Smooth muscle cell (in vitro differentiated cells): Measurements from ENCODE around the gene GDPD5. TPM values are rescaled to one million over a fixed set of nuclear protein-coding genes. Genes with fewer than 3 reads are reported as not detected.
"Not testable (repeated sequence)": the region's sequence is repeated elsewhere in the genome, so short reads cannot be mapped to it uniquely, and the experiment has no call there.

Experiments used
- DNase-seq: peaks from one replicate; lab custom pipeline; 2025; ENCODE audit not compliant: unreplicated experiment; lab: John Stamatoyannopoulos, UW
- H2AFZ ChIP-seq: fragments of 200-600 bp; sonication (generic); 2 replicates; pipeline ENCODE4 v1.6.0; 2016; ENCODE audit warnings: antibody characterized with exemption, low read depth, mild to moderate bottlenecking
- H3F3A ChIP-seq: fragments of 200-600 bp; sonication (generic); 2 replicates; pipeline ENCODE4 v1.6.0; 2017; ENCODE audit warnings: antibody characterized with exemption, low read depth
- H3K27ac ChIP-seq: fragments of 200-600 bp; sonication (generic); 2 replicates; pipeline ENCODE4 v1.5.1; 2016; ENCODE audit warnings: low read depth, mild to moderate bottlenecking
- H3K27me3 ChIP-seq: fragments of 200-600 bp; sonication (generic); 2 replicates; pipeline ENCODE4 v1.6.1; 2016; ENCODE audit warnings: low read depth, mild to moderate bottlenecking
- H3K36me3 ChIP-seq: fragments of 200-600 bp; sonication (generic); 2 replicates; pipeline ENCODE4 v1.5.1; 2016; ENCODE audit warnings: low read depth
- H3K4me1 ChIP-seq: fragments of 200-600 bp; sonication (generic); 2 replicates; pipeline ENCODE4 v1.5.1; 2016; ENCODE audit warnings: low read depth
- H3K4me2 ChIP-seq: fragments of 200-600 bp; sonication (generic); 2 replicates; pipeline ENCODE4 v1.6.0; 2016; ENCODE audit warnings: mild to moderate bottlenecking
- H3K4me3 ChIP-seq: fragments of 200-600 bp; sonication (generic); 2 replicates; pipeline ENCODE4 v1.5.1; 2016; ENCODE audit warnings: mild to moderate bottlenecking
- H3K79me2 ChIP-seq: fragments of 200-600 bp; sonication (generic); 2 replicates; pipeline ENCODE4 v1.6.0; 2016; ENCODE audit warnings: low read depth, mild to moderate bottlenecking
- H3K9ac ChIP-seq: fragments of 200-600 bp; sonication (generic); 2 replicates; pipeline ENCODE4 v1.6.0; 2016; ENCODE audit warnings: low read depth
- H3K9me3 ChIP-seq: fragments of 200-600 bp; sonication (generic); replicated peaks from 2 replicates; pipeline ENCODE4 v1.5.1; 2016; ENCODE audit warnings: low read depth
- H4K20me1 ChIP-seq: fragments of 200-600 bp; sonication (generic); 2 replicates; pipeline ENCODE4 v1.6.0; 2016; ENCODE audit warnings: low read depth
- whole genome bisulfite sequencing: methylation state at CpG from one replicate; pipeline ENCODE4 v1.1.7; 2016; ENCODE audit warnings: low lambda C conversion rate; 5-methylcytosine and 5-hydroxymethylcytosine counted together
- polyA plus RNA-seq: library from polyadenylated mRNA; unstranded; fragments of >200 nt; fragmentation: Nextera tagmentation; extraction: Ambion mirVana; gene quantifications from 2 replicates; pipeline ENCODE4 v1.2.1, GENCODE V29; 2016
- total RNA-seq: library from RNA; depleted of rRNA; stranded (reverse); fragments of >200 nt; gene quantifications from 2 replicates; pipeline ENCODE4 v1.2.3, GENCODE V29; 2014
- TF ChIP-seq, protein P1 (sequence below): fragments of 200-600 bp; sonication (generic); IDR thresholded peaks from 2 replicates; pipeline ENCODE4 v1.5.1; 2017; ENCODE audit warnings: borderline replicate concordance, mild to moderate bottlenecking, antibody characterized with exemption; ENCODE audit not compliant: insufficient read depth, poor library complexity, severe bottlenecking

GDPD5 gene
- total and polyA plus RNA-seq, 2 experiments from 2014 or later, result 2.3 to 5.8 TPM

DNA sequence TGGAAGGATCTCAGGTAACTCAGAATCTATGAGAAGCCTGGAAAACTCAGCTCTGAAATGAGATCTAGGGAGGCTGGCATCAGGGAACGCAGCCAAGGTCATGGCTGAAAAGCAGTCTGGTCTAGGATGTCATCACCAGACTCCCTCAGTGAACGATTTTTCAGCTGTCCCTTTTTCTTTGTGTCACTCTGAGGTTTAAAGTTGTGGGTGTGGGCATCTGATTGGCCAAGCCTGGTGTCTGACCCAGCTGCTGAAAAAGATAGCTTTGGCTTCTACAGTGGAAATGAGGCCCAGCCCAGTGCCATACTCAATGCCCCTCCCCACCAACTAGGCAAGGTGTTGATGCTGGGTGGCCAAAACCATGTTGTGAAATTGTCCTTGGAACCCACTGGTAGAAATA, 111.9 kb downstream of the GDPD5 start:
- H3F3A ChIP-seq, result peaks cover 4% of the 10 kb centered on the region
- peaks cover 1% of the 10 kb centered on the region for H3K79me2 ChIP-seq
- H3K4me3 ChIP-seq, result no peak overlapping the region
- WGBS, result 91% methylated on average over 2 of the region's 2 CpGs
- H3K4me1 ChIP-seq, result no peaks in the 10 kb centered on the region
- no peak overlapping the region for H2AFZ ChIP-seq
- no peaks in the 10 kb centered on the region for H3K9me3 ChIP-seq
- H3K9ac ChIP-seq, result no peak overlapping the region
- H4K20me1 ChIP-seq, result peaks cover 48% of the 10 kb centered on the region
- no peak overlapping the region for H3K27ac ChIP-seq
- TF ChIP-seq, protein P1, sequence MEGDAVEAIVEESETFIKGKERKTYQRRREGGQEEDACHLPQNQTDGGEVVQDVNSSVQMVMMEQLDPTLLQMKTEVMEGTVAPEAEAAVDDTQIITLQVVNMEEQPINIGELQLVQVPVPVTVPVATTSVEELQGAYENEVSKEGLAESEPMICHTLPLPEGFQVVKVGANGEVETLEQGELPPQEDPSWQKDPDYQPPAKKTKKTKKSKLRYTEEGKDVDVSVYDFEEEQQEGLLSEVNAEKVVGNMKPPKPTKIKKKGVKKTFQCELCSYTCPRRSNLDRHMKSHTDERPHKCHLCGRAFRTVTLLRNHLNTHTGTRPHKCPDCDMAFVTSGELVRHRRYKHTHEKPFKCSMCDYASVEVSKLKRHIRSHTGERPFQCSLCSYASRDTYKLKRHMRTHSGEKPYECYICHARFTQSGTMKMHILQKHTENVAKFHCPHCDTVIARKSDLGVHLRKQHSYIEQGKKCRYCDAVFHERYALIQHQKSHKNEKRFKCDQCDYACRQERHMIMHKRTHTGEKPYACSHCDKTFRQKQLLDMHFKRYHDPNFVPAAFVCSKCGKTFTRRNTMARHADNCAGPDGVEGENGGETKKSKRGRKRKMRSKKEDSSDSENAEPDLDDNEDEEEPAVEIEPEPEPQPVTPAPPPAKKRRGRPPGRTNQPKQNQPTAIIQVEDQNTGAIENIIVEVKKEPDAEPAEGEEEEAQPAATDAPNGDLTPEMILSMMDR, result no peak
- no peaks in the 10 kb centered on the region for H3K36me3 ChIP-seq
- no peaks in the 10 kb centered on the region for H3K27me3 ChIP-seq
- no peak for DNase-seq
- no peak overlapping the region for H3K4me2 ChIP-seq

DNA sequence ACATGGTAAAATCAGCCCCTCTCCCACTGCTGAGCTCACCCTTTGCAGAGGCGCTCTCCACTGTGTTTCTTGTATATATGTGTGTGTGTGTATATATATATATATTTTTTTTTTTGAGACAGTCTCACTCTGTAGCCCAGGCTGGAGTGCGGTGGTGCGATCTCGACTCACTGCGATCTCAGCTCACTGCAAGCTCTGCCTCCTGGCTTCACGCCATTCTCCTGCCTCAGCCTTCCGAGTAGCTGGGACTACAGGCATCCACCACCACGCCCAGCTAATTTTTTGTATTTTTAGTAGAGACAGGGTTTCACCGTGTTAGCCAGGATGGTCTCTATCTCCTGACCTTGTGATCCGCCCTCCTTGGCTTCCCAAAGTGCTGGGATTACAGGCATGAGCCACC, 112.6 kb downstream of the GDPD5 start:
- not testable (repeated sequence) for H2AFZ ChIP-seq, H3K27ac ChIP-seq, H3K4me1 ChIP-seq, H3K9ac ChIP-seq, H3K4me3 ChIP-seq, H3K79me2 ChIP-seq, H3K27me3 ChIP-seq, DNase-seq, H3K4me2 ChIP-seq, H3K9me3 ChIP-seq, H3K36me3 ChIP-seq
- 97% methylated on average over 10 of the region's 10 CpGs for WGBS
- Histone ChIP-seq H3F3A (peaks cover 12% of the 10 kb centered on the region), H4K20me1 (peaks cover 50% of the 10 kb centered on the region)

DNA sequence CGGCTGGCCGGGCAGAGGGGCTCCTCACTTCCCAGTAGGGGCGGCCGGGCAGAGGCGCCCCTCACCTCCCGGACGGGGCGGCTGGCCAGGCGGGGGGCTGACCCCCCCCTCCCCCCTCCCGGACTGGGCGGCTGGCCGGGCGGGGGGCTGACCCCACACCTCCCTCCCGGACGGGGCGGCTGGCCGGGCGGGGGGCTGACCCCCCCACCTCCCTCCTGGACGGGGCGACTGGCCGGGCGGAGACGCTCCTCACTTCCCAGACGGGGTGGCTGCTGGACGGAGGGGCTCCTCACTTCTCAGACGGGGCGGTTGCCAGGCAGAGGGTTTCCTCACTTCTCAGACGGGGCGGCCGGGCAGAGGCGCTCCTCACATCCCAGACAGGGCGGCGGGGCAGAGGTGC, 115.8 kb downstream of the GDPD5 start:
- H2AFZ ChIP-seq, H3K9ac ChIP-seq, H3K27ac ChIP-seq, H3K4me2 ChIP-seq, H3K9me3 ChIP-seq, DNase-seq, H3K4me3 ChIP-seq, H3K4me1 ChIP-seq, H3K27me3 ChIP-seq: not testable (repeated sequence)
- H3K36me3 ChIP-seq, result peaks cover 18% of the 10 kb centered on the region
- H3F3A ChIP-seq, result peaks cover 23% of the 10 kb centered on the region
- H3K79me2 ChIP-seq, result peaks cover 32% of the 10 kb centered on the region
- H4K20me1 ChIP-seq, result peaks cover 69% of the 10 kb centered on the region
- WGBS, result 100% methylated on average over 3 of the region's 33 CpGs

DNA sequence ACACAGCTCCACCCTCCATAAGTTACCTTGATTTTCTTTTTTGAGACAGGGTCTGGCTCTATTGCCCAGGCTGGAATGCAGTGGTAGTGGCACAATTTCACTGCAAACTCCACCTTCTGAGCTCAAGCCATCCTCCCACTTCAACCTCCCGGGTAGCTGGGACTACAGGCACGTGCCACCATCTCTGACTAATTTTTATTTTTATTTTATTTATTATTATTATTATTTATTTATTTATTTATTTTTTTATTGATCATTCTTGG, 116.9 kb downstream of the GDPD5 start:
- no peaks in the 10 kb centered on the region for H3K4me1 ChIP-seq
- H3K36me3 ChIP-seq, result peaks cover 21% of the 10 kb centered on the region
- peaks cover 43% of the 10 kb centered on the region for H3K79me2 ChIP-seq
- DNase-seq, result no peak
- no peak overlapping the region for H3K9ac ChIP-seq
- no peaks in the 10 kb centered on the region for H3K27me3 ChIP-seq
- no peaks in the 10 kb centered on the region for H3K9me3 ChIP-seq
- peaks cover 74% of the 10 kb centered on the region for H4K20me1 ChIP-seq
- H3F3A ChIP-seq, result peaks cover 33% of the 10 kb centered on the region
- H3K27ac ChIP-seq, result no peak overlapping the region
- H3K4me3 ChIP-seq, result no peak overlapping the region
- TF ChIP-seq, protein P1, result no peak
- H2AFZ ChIP-seq, result no peak overlapping the region
- H3K4me2 ChIP-seq, result no peak overlapping the region
- WGBS, result 95% methylated on average over 2 of the region's 2 CpGs

DNA sequence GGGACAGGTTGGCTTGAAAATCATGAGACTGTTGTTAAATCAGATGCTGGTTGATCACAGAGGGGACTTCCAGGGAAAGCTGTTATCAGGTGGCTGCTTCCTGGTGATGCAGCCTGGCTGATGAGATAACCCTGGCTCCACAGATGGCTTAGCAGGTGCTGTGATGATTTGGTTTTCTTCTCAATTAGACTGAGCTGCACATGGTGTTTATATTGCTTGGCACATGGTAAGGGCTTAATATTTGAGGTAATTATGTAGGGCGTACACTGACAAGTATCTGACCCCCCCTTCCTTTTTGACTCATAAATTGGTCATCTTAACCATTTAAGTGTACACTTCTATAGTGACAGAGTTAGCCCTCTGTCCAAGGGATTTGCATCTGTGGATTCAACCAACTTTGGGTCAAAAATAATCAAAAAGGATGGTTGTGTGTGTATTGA, 119.4 kb downstream of the GDPD5 start:
- H3K27me3 ChIP-seq, result no peaks in the 10 kb centered on the region
- H3K36me3 ChIP-seq, result peaks cover 21% of the 10 kb centered on the region
- peaks cover 69% of the 10 kb centered on the region for H3K79me2 ChIP-seq
- peak overlapping the region; percentile 16 for H3K27ac ChIP-seq
- no peak overlapping the region for H3K4me3 ChIP-seq
- no peak overlapping the region for H2AFZ ChIP-seq
- H4K20me1 ChIP-seq, result peaks cover 82% of the 10 kb centered on the region
- peaks cover 11% of the 10 kb centered on the region for H3K4me1 ChIP-seq
- H3K4me2 ChIP-seq, result no peak overlapping the region
- H3K9ac ChIP-seq, result no peak overlapping the region
- WGBS, result 35% methylated on average over 1 of the region's 1 CpG
- TF ChIP-seq, protein P1, result no peak
- no peak for DNase-seq
- H3K9me3 ChIP-seq, result no peaks in the 10 kb centered on the region
- H3F3A ChIP-seq, result peaks cover 46% of the 10 kb centered on the region
